HG03432 (cell line): Measurements from ENCODE around the gene SAMSN1.

ENCODE experiments used
- ATAC-seq: cut with Tn5 transposase; IDR thresholded peaks from one replicate; pipeline ENCODE4 v1.9.1; 2021; ENCODE audit warnings: mild to moderate bottlenecking, moderate library complexity; ENCODE audit not compliant: unreplicated experiment

SAMSN1 gene

DNA sequence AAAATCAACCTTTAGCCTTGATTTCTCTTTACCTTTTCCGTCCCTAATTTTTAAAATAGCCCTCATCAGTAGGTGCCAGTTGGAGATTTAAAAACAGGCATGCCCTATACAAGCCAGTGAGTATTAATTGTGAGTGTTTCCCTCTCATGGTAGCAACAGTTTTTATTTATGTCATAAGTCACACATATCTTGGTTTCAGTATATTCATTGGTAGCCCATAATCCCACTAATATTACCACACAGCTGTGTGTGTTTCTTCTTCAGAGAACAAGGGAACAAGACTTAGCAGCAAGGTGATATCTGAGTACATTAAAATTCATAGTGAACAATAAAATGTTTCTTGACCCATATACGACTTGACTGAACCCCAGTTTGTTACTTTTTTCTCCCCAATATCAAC lies 94.6 kb downstream of the SAMSN1 start:
- ATAC-seq, result no peak

DNA sequence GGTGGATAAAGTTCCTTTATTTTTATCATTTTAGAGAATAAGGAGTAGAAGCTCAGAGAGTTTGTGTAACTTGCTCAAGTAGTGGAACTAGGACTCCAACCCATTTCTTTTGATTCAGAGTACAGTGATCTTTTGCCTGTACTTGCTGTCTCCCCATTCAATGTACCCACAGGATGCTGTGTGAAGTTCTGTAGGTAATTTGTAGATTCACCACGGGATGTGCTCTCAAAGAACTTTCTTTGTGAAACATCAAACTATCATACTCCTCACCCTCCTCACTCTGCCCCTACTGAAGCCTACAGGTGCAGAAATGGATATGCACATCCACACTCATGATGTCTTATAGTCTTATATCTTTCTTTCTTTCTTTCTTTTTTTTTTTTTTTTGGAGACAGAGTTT lies 97.3 kb downstream of the SAMSN1 start:
- no peak for ATAC-seq

- ATAC-seq, result no peak
These were observed 107.9 kb downstream of the SAMSN1 start for GRCh38 chr21:14438211-14438610.

- ATAC-seq, result no peak
These were observed 110.7 kb downstream of the SAMSN1 start for GRCh38 chr21:14435423-14435822.
